Measurements from ENCODE around the gene CCNL1. TPM values are rescaled to one million over a fixed set of nuclear protein-coding genes. Genes with fewer than 3 reads are reported as not detected.
"Not testable (repeated sequence)": the region's sequence is repeated elsewhere in the genome, so short reads cannot be mapped to it uniquely, and the experiment has no call there.

The CCNL1 gene
- polyA plus RNA-seq, 1 experiment: 145 TPM

DNA sequence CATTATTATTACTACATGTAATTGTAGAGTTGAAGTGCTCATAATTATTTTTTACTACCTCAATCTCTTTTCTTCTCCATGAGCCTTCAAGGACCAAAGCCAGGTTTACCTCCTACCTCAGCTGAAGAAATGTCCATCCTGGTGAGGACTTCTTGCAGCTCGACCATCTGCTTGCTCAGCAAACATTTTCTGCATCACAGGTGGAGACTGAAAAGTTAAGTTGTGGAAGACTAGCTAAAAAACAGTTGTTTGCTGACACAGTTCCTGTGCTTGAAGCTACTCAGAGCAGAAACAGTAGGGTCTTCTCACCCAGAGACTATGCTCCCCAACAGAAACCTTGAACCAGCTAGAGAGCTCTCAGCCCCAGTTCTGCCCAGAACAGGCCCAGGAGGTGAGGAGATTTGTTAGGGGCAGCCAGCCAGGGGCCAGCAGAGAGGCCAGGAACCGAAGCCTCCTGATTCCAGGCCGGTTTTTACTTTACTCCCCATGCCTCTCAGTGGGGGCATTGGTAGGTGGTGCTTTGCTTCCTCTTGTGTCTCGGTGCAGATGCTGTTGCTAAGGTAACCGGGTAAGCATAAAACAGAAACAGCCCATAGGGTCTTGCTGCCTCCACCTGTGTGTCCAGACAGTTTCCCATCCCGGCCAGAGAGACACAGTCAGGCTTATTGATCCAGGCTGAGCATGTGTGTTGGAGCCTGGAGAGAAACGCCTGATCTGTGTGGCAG lies 54.9 kb downstream of the CCNL1 start:
- Histone ChIP-seq H3K4me3 (ENCODE audit: low read depth, low read length) (no peak overlapping the region), H3K9me3 (ENCODE audit: control insufficient read depth, insufficient read depth, low read length) (no peaks in the 10 kb centered on the region), H3K27me3 (ENCODE audit: control insufficient read depth, insufficient read depth, low read length) (no peaks in the 10 kb centered on the region), H3K27ac (ENCODE audit: low read depth, low read length) (no peak overlapping the region)
- DNase-seq (ENCODE audit: low read depth, low spot score): no peak
- TF ChIP-seq, protein P1, sequence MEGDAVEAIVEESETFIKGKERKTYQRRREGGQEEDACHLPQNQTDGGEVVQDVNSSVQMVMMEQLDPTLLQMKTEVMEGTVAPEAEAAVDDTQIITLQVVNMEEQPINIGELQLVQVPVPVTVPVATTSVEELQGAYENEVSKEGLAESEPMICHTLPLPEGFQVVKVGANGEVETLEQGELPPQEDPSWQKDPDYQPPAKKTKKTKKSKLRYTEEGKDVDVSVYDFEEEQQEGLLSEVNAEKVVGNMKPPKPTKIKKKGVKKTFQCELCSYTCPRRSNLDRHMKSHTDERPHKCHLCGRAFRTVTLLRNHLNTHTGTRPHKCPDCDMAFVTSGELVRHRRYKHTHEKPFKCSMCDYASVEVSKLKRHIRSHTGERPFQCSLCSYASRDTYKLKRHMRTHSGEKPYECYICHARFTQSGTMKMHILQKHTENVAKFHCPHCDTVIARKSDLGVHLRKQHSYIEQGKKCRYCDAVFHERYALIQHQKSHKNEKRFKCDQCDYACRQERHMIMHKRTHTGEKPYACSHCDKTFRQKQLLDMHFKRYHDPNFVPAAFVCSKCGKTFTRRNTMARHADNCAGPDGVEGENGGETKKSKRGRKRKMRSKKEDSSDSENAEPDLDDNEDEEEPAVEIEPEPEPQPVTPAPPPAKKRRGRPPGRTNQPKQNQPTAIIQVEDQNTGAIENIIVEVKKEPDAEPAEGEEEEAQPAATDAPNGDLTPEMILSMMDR (IDR thresholded peaks at IDR 0.05; ENCODE audit: low read depth, low read length): no peak
- POLR2A ChIA-PET: no interaction called here
- CTCF ChIA-PET: interaction anchor here (0.6 to 1.2 kb wide), 3 partner anchors 22 to 121 kb away, joined by 3 to 6 read pairs (median 3); no protein-coding TSS in a partner anchor

DNA sequence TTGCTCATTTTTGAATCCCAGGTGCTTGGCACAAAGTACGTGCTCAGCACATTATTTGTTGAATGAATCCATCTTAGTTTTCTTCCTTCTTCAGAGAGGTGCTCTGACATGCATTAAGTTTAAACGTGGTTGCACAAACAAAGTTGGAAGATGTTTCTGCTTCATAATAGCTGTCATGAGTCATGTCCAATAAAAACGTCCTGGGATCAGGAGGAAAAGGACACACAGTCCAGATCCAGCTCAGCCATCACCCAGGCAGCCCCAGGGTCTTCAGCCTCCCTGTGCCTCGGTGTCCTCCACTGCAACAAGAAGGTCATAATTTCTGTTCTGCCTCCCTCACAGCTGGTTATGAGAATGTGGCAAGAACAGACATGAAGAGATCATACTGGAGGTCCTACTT lies 55.4 kb downstream of the CCNL1 start:
- no peaks in the 10 kb centered on the region for H3K9me3 ChIP-seq (ENCODE audit: control insufficient read depth, insufficient read depth, low read length)
- no peak overlapping the region for H3K27ac ChIP-seq (ENCODE audit: low read depth, low read length)
- ChIA-PET CTCF (interaction anchor here (0.6 to 1.7 kb wide), 5 partner anchors 15 to 122 kb away, joined by 3 to 6 read pairs (median 3); no protein-coding TSS in a partner anchor), POLR2A (no interaction called here)
- no peaks in the 10 kb centered on the region for H3K27me3 ChIP-seq (ENCODE audit: control insufficient read depth, insufficient read depth, low read length)
- H3K4me3 ChIP-seq (ENCODE audit: low read depth, low read length): no peak overlapping the region
- TF ChIP-seq, protein P1 (IDR thresholded peaks at IDR 0.05; ENCODE audit: low read depth, low read length): no peak
- no peak for DNase-seq (ENCODE audit: low read depth, low spot score)

DNA sequence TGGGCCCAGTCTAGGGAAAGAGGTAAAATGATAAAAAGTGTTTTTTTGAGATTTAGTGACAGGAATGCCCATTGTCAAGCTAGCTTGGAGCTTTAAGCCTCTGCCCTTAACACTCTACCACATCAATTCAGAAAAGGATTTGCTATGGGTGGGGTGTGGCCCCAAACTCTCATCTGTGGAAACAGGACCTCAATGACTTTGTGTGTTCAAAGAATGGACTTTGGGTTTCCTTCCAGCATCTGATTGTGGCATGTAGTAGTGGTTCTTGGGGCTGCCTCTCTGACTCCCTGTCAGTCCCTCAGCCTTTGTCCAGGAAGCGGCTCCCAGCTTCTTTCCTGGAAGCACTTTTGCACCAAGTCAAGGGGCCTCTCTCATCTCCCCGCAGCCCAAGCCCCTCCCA lies 56.1 kb downstream of the CCNL1 start:
- H3K27me3 ChIP-seq (ENCODE audit: control insufficient read depth, insufficient read depth, low read length): no peaks in the 10 kb centered on the region
- POLR2A ChIA-PET: no interaction called here
- H3K9me3 ChIP-seq (ENCODE audit: control insufficient read depth, insufficient read depth, low read length): no peaks in the 10 kb centered on the region
- CTCF ChIA-PET: interaction anchor here (0.6 to 1.7 kb wide), 3 partner anchors 15 to 36 kb away, joined by 3 to 6 read pairs (median 4); no protein-coding TSS in a partner anchor
- TF ChIP-seq, protein P1 (IDR thresholded peaks at IDR 0.05; ENCODE audit: low read depth, low read length): no peak
- H3K4me3 ChIP-seq (ENCODE audit: low read depth, low read length): no peak overlapping the region
- H3K27ac ChIP-seq (ENCODE audit: low read depth, low read length): no peak overlapping the region
- DNase-seq (ENCODE audit: low read depth, low spot score): no peak

DNA sequence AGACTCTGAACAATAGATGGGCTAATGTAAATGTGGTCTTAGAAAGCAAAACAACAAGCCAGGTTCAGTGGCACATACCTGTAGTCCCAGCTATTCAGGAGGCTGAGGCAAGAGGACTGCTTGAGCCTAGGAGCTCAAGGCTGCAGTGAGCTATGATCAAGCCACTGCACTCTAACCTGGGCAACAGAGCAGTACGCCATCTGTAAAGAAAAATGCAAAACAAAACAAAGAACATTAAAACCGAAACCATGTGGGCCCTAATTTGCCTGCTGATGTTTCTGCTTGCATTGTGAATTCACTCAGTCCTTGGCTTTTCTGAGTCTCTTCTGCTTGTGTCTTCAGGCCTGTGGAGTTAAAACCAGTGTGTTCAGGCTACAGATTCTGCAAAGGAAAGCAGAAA lies 56.7 kb downstream of the CCNL1 start:
- ChIA-PET POLR2A (no interaction called here), CTCF (interaction anchor here (1.7 kb wide), 1 partner anchor 14 kb away, joined by 4 read pairs; no protein-coding TSS in a partner anchor)
- Histone ChIP-seq H3K27me3 (ENCODE audit: control insufficient read depth, insufficient read depth, low read length) (no peaks in the 10 kb centered on the region), H3K9me3 (ENCODE audit: control insufficient read depth, insufficient read depth, low read length) (no peaks in the 10 kb centered on the region), H3K4me3 (ENCODE audit: low read depth, low read length) (no peak overlapping the region), H3K27ac (ENCODE audit: low read depth, low read length) (no peak overlapping the region)
- DNase-seq (ENCODE audit: low read depth, low spot score): no peak
- TF ChIP-seq, protein P1 (IDR thresholded peaks at IDR 0.05; ENCODE audit: low read depth, low read length): no peak

DNA sequence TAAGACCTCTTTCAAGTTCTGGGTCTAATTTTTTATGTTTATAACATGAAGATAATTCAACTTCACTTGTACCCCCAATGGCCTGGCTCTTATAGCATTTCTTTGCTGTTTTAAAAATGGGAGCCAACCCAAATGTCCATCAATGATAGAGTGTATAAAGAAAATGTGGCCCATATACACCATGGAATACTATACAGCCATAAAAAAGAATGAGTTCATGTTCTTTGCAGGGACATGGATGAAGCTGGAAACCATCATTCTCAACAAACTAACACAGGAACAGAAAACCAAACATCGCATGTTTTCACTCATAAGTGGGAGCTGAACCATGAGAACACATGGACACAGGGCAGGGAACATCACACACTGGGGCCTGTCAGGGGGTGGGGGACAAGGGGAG lies 57.4 kb downstream of the CCNL1 start:
- DNase-seq (ENCODE audit: low read depth, low spot score); H3K4me3 ChIP-seq (ENCODE audit: low read depth, low read length); H3K27ac ChIP-seq (ENCODE audit: low read depth, low read length); H3K9me3 ChIP-seq (ENCODE audit: control insufficient read depth, insufficient read depth, low read length); H3K27me3 ChIP-seq (ENCODE audit: control insufficient read depth, insufficient read depth, low read length): not testable (repeated sequence)
- CTCF ChIA-PET: interaction anchor here (1.3 kb wide), 1 partner anchor 35 kb away, joined by 4 read pairs; no protein-coding TSS in a partner anchor
- POLR2A ChIA-PET: interaction anchor here (2.1 kb wide), 1 partner anchor 14 kb away, joined by 8 read pairs; no protein-coding TSS in a partner anchor
